Measurements from ENCODE around the gene ERICH2. TPM values are rescaled to one million over a fixed set of nuclear protein-coding genes. Genes with fewer than 3 reads are reported as not detected.

ERICH2 gene
- total RNA-seq, 1 donor from 2014 or later = not detected

DNA sequence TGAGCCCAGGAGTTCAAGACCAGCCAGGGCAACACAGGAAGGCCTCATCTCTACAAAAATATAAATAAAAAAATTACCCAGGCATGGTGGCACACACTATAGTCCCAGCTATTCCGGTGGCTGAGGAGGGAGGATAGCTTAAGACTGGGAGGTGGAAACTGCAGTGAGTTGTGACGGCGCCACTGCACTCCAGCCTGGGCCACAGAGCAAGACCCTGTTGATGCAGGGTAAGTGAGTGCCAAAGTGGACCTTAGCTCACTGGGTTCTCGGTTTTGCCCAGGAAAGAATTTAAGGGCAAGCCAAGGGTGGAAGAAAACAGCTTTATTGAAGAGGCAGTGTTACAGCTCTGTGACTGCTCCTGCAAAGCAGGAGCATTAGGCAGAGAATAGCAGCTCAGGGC, 6.9 kb upstream of the ERICH2 start:
- DNase-seq (ENCODE audit: low read depth) = no peak
- H3K4me3 ChIP-seq (ENCODE audit: low read depth, low read length) = no peak overlapping the region
- TF ChIP-seq, protein P1, sequence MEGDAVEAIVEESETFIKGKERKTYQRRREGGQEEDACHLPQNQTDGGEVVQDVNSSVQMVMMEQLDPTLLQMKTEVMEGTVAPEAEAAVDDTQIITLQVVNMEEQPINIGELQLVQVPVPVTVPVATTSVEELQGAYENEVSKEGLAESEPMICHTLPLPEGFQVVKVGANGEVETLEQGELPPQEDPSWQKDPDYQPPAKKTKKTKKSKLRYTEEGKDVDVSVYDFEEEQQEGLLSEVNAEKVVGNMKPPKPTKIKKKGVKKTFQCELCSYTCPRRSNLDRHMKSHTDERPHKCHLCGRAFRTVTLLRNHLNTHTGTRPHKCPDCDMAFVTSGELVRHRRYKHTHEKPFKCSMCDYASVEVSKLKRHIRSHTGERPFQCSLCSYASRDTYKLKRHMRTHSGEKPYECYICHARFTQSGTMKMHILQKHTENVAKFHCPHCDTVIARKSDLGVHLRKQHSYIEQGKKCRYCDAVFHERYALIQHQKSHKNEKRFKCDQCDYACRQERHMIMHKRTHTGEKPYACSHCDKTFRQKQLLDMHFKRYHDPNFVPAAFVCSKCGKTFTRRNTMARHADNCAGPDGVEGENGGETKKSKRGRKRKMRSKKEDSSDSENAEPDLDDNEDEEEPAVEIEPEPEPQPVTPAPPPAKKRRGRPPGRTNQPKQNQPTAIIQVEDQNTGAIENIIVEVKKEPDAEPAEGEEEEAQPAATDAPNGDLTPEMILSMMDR (conservative IDR thresholded peaks at IDR 0.05; ENCODE audit: low read depth, low read length) = no peak

DNA sequence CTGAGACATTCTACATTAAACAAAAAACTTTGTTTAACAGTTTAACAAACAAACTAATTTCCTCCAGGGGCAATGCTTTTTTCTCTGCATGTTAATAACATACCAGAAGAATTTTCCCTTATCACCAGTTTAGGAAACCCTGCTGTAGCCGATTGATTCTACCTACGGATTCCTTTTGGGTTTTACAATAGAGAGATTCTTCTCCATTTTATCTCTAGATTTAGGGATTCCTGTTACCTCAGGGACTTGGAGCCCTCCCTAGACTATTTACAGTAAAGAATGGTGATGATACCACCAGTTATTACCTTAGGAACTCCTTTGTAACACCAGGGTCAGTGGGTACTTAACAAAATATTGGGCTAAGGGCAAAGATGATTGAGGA, 5.3 kb upstream of the ERICH2 start:
- TF ChIP-seq, protein P1 (conservative IDR thresholded peaks at IDR 0.05; ENCODE audit: low read depth, low read length) = no peak
- no peak overlapping the region for H3K4me3 ChIP-seq (ENCODE audit: low read depth, low read length)
- DNase-seq (ENCODE audit: low read depth) = no peak

DNA sequence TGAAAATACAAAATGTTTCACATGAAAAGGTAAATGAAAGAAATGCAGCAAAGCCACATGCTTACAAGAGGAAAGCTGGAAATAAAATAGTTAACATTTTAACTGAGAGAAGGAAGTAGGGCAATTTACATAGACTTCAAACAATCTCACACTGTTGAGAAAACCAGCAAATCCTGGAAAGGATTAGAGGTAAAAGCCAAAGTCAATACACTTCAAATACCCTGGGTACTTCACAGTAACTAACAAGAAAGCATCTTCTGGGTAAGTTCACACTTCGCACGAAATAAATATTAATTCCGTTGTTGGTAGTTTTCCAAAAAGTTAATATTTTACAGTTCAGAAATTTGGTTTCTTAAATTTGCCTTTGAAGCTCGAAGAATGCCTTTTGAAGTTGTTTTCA, 3.5 kb upstream of the ERICH2 start:
- TF ChIP-seq, protein P1 (conservative IDR thresholded peaks at IDR 0.05; ENCODE audit: low read depth, low read length) = no peak
- DNase-seq (ENCODE audit: low read depth) = no peak
- H3K4me3 ChIP-seq (ENCODE audit: low read depth, low read length) = no peak overlapping the region

DNA sequence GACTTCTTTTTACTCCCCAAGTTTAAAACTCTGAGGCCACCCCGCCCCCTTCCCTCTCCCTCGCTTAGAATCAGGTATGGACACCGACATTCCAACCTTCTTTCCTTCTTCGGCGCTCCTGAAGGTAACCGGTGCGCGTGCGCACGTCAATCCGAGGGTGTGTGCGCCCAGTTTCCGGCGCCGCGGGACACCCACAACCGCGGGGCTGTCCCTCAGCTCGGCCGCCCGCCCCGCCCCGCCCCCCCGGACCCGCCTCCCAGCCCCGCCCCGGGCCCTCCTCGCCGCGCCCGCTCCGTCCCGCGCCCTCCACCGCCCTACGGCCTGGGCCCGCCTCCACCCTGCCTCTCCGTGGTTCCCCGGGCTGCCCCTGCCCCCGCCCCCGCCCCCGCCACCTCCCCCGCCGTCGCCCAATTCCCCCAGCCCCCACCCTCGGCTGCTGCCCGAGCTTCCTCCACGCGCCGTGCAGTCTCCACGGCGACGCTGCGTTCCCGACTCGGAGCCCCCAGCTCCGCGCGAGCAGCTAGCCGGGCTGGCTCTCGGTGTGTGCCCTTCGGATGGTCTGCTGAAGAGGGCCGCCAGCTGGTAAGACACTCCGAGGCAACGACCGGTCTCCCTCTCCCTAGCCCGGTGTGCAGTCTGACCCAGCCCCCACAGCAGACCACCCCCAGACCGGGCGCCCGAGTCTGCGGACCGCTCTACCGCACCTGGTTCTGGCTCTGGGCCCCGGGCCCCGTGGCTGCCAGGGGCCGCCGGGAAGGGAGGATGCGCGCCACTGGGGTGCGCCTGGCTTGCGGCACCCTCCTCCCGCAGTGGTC, 635 bp downstream of the ERICH2 start:
- DNase-seq (ENCODE audit: low read depth) = no peak
- TF ChIP-seq, protein P1 (conservative IDR thresholded peaks at IDR 0.05; ENCODE audit: low read depth, low read length) = no peak
- peak overlapping the region; percentile 91 for H3K4me3 ChIP-seq (ENCODE audit: low read depth, low read length)

DNA sequence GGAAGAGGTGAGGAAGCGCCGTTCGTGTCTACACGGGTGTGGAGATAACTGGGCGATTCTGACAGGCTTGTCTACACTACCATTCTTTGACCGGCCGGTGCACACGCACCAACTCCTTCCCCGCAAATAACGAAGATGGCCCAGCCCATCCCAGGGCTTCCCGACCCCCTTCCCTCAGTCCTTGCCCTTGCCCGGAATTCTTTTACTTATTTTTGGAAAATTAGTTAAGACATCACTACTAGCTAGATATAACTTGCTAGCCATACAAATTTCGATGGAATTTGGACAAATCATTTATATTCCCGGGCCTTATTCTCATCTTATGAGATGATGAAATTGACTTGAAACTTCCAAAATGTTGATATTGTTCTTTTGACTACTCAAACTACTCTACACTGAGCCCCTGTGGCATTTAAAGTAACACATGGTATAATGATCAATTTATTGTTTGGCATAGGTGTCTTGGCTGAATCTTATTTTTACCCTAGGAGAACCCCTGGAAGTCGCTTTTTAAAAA, 1.3 kb downstream of the ERICH2 start:
- no peak for DNase-seq (ENCODE audit: low read depth)
- TF ChIP-seq, protein P1 (conservative IDR thresholded peaks at IDR 0.05; ENCODE audit: low read depth, low read length) = no peak
- H3K4me3 ChIP-seq (ENCODE audit: low read depth, low read length) = peak overlapping the region; percentile 61

DNA sequence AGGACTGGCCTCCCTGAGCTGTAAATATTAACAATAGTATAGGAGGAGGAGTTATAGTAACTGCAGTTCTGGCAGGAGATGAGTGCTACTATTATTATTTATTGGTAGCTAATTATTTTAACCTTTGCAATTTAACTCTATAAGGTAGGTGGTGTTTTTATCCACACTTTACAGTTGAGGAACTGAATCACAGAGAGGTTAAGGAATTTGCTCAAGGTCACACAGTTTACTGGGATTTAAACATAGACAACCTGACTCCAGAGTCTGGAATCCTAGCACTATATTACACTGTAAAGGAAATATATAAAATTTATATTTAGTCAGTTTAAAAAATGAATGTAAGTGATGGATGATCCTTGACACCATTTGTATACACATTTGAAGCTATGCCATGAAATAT, 2.1 kb downstream of the ERICH2 start:
- H3K4me3 ChIP-seq (ENCODE audit: low read depth, low read length) = no peak overlapping the region
- no peak for DNase-seq (ENCODE audit: low read depth)
- TF ChIP-seq, protein P1 (conservative IDR thresholded peaks at IDR 0.05; ENCODE audit: low read depth, low read length) = no peak

DNA sequence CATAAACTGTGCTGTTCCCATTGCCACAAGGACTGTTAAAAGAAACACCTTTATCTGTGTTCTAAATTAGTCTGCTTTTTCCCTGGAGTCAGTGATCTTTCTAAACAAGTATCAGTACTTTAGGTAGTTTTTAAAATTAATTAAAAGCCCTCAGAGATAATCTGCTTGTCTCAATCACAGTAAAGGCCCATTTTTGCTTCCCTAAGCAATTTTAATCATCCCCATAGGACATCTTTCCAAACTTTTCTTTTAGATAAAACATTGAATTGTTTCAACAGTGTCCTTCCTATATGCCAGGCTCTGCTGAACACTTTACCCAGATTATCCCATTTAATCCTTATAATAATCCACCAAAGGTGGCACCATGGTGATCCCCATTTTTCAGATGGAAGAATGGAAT, 3.9 kb downstream of the ERICH2 start:
- TF ChIP-seq, protein P1 (conservative IDR thresholded peaks at IDR 0.05; ENCODE audit: low read depth, low read length) = no peak
- no peak overlapping the region for H3K4me3 ChIP-seq (ENCODE audit: low read depth, low read length)
- no peak for DNase-seq (ENCODE audit: low read depth)

All from epithelial cell of proximal tubule (primary cell).